GM10248 (cell line): ENCODE data around the gene MID2.

Experiments used
- CTCF ChIA-PET: fragments of 300-600 bp; sonication (Branson Sonifier 250); formaldehyde crosslinking; extraction: SDS; loops from one replicate; lab custom pipeline; 2021; ENCODE audit warnings: antibody characterized with exemption; lab: Yijun Ruan, JAX
- POLR2A ChIA-PET: fragments of 350-650 bp; sonication (Branson Sonifier 250); formaldehyde crosslinking; extraction: SDS; loops from one replicate; lab custom pipeline; 2020; ENCODE audit warnings: antibody characterized with exemption; lab: Yijun Ruan, JAX
- DNase-seq: peaks from one replicate; pipeline ENCODE4 v3.0.0; 2012; ENCODE audit errors: extremely low spot score
- TF ChIP-seq, protein P1 (sequence below): IDR thresholded peaks from 2 replicates; pipeline ENCODE4 v1.5.1; 2012; ENCODE audit warnings: mild to moderate bottlenecking, low read depth; ENCODE audit errors: extremely low read depth, missing control alignments, control extremely low read depth

MID2 gene

DNA sequence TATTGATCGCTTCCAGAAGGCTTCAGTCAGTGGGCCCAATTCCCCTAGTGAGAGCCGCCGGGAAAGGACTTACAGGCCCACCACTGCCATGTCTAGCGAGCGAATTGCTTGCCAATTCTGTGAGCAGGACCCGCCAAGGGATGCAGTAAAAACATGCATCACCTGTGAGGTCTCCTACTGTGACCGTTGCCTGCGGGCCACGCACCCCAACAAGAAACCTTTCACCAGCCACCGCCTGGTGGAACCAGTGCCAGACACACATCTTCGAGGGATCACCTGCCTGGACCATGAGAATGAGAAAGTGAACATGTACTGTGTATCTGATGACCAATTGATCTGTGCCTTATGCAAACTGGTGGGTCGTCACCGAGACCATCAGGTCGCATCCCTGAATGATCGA is 15.3 kb downstream of the MID2 start:
- TF ChIP-seq, protein P1, sequence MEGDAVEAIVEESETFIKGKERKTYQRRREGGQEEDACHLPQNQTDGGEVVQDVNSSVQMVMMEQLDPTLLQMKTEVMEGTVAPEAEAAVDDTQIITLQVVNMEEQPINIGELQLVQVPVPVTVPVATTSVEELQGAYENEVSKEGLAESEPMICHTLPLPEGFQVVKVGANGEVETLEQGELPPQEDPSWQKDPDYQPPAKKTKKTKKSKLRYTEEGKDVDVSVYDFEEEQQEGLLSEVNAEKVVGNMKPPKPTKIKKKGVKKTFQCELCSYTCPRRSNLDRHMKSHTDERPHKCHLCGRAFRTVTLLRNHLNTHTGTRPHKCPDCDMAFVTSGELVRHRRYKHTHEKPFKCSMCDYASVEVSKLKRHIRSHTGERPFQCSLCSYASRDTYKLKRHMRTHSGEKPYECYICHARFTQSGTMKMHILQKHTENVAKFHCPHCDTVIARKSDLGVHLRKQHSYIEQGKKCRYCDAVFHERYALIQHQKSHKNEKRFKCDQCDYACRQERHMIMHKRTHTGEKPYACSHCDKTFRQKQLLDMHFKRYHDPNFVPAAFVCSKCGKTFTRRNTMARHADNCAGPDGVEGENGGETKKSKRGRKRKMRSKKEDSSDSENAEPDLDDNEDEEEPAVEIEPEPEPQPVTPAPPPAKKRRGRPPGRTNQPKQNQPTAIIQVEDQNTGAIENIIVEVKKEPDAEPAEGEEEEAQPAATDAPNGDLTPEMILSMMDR: no peak
- POLR2A ChIA-PET: no interaction called here
- CTCF ChIA-PET: no interaction called here
- DNase-seq: no peak

DNA sequence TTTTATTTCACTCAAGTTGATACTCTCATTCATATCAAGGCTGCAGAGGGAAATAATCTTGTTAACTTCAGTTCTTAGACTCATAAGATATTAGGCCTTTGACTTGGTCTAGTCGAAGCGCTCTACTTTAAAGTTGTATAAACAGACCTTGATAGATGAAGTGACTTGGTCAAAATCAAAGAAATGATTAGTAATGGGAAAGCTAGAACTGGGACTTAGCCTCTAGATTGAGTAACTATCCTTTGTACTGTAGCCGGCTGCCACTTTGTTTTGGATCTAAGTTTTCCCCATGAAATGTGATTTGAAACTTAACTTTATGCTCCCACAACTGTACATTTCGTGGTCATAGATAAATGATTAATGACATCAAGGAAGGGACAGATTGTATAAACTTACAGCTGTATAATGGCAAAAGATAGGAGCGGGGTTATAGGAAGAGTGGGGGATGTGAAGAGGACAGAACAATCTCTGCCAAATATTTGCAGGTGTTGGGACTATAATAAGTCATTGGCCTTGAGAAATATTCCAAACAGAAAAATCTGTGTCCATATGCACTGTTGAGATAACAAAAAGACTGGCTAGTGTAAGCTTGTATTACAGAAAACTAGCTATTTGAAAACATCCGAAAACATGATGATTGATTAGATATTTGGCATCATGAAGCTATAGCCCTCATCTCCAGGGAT is 17.2 kb downstream of the MID2 start:
- ChIA-PET POLR2A (no interaction called here), CTCF (interaction anchor here (0.7 kb wide), 1 partner anchor 10 kb away, joined by 3 read pairs; no protein-coding TSS in a partner anchor)
- TF ChIP-seq, protein P1: no peak
- no peak for DNase-seq

DNA sequence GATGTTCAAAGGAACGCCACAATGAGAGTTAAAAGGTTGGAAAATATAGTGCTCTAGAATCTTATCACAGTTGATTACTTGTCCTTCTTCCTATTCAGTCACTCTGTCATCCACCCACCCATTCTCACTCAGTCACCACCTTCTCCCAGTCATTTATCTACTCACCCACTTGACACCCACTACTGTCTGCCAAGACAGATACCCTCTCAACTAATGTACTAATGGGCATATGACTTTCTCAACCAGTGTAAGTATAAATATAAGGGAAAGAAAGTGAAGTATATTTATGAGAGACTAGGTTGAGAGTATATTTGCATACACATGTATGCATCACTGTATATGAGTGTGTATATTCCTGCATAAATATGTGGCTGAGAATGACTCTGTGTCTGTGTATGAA is 20.0 kb downstream of the MID2 start:
- CTCF ChIA-PET: no interaction called here
- TF ChIP-seq, protein P1: no peak
- POLR2A ChIA-PET: no interaction called here
- no peak for DNase-seq

DNA sequence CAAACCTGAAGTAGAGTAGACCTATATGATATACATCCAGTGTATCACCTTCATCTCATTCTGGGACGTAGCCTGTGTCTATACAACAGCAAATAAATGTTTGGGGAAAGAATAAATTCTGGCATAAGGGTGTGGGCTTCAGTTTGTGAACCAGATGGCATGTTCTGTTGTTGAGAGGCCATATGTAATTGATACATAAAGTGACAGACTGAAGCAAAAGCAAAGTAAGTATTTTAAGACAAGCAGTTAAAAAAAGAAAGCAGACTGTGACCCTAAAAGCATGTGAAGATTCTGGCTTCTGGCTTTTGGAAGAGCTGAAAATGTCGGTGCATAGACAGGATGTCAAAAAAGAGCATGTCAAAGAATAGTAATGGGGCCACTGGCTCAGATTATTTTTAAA is 22.9 kb downstream of the MID2 start:
- TF ChIP-seq, protein P1: no peak
- ChIA-PET CTCF (no interaction called here), POLR2A (no interaction called here)
- no peak for DNase-seq

DNA sequence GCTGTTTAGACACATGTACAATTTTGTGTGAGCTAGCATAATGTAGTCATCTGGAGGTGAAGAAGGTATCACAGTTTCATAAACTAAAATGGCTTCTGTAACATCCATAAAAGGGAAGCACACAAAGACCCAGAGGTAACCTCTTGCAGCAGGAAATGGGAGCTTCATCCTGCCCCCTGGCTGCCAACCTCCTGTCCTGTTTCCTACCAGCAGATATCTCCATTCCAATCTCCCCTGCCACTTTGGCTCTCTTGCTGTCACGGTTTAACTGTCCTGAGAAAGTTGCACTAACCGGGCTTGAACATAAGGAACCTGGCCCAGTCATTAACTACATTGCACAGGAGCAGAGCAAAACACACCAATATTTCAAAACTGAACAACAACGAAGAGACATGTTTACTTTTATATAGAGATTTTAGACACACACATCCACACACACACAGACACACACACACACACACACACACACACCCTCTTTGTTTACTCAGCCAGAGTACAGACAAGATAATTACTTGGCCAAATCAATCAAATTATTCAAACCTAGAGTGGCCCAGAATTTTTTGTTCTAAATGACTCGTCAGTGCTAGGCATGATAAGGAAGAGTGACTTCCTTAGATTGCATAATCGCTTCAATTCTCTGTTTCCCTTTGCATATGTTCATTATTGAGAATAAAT is 24.2 kb downstream of the MID2 start:
- POLR2A ChIA-PET: no interaction called here
- TF ChIP-seq, protein P1: no peak
- no peak for DNase-seq
- CTCF ChIA-PET: no interaction called here

DNA sequence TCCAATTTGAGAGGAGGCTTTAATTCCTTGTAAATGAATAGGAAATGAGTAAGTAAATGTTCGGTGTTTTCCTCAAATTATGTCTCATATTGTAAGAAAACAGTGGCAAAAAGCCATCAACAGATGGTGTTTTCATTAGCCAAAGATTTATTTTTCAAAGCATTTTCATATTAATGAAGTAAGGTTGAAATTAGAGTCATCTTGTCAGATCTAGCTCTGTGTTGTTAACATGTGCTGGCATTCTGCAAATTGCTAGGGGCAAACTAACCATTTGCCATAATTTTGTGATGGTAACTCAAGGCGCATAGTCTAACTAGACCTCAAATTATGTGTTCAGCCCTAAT is 24.7 kb downstream of the MID2 start:
- CTCF ChIA-PET: no interaction called here
- TF ChIP-seq, protein P1: no peak
- DNase-seq: no peak
- POLR2A ChIA-PET: no interaction called here
